Smooth muscle cell (in vitro differentiated cells): ENCODE data around the gene PTBP3. TPM values are rescaled to one million over a fixed set of nuclear protein-coding genes. Genes with fewer than 3 reads are reported as not detected.
A peak's percentile ranks its signal among the peaks of the same experiment; 100 is the strongest.

Experiments used
- DNase-seq: peaks from one replicate; lab custom pipeline; 2025; ENCODE audit not compliant: unreplicated experiment; lab: John Stamatoyannopoulos, UW
- H2AFZ ChIP-seq: fragments of 200-600 bp; sonication (generic); 2 replicates; pipeline ENCODE4 v1.6.0; 2016; ENCODE audit warnings: antibody characterized with exemption, low read depth, mild to moderate bottlenecking
- H3F3A ChIP-seq: fragments of 200-600 bp; sonication (generic); 2 replicates; pipeline ENCODE4 v1.6.0; 2017; ENCODE audit warnings: antibody characterized with exemption, low read depth
- H3K27ac ChIP-seq: fragments of 200-600 bp; sonication (generic); 2 replicates; pipeline ENCODE4 v1.5.1; 2016; ENCODE audit warnings: low read depth, mild to moderate bottlenecking
- H3K27me3 ChIP-seq: fragments of 200-600 bp; sonication (generic); 2 replicates; pipeline ENCODE4 v1.6.1; 2016; ENCODE audit warnings: low read depth, mild to moderate bottlenecking
- H3K36me3 ChIP-seq: fragments of 200-600 bp; sonication (generic); 2 replicates; pipeline ENCODE4 v1.5.1; 2016; ENCODE audit warnings: low read depth
- H3K4me1 ChIP-seq: fragments of 200-600 bp; sonication (generic); 2 replicates; pipeline ENCODE4 v1.5.1; 2016; ENCODE audit warnings: low read depth
- H3K4me2 ChIP-seq: fragments of 200-600 bp; sonication (generic); 2 replicates; pipeline ENCODE4 v1.6.0; 2016; ENCODE audit warnings: mild to moderate bottlenecking
- H3K4me3 ChIP-seq: fragments of 200-600 bp; sonication (generic); 2 replicates; pipeline ENCODE4 v1.5.1; 2016; ENCODE audit warnings: mild to moderate bottlenecking
- H3K79me2 ChIP-seq: fragments of 200-600 bp; sonication (generic); 2 replicates; pipeline ENCODE4 v1.6.0; 2016; ENCODE audit warnings: low read depth, mild to moderate bottlenecking
- H3K9ac ChIP-seq: fragments of 200-600 bp; sonication (generic); 2 replicates; pipeline ENCODE4 v1.6.0; 2016; ENCODE audit warnings: low read depth
- H3K9me3 ChIP-seq: fragments of 200-600 bp; sonication (generic); replicated peaks from 2 replicates; pipeline ENCODE4 v1.5.1; 2016; ENCODE audit warnings: low read depth
- H4K20me1 ChIP-seq: fragments of 200-600 bp; sonication (generic); 2 replicates; pipeline ENCODE4 v1.6.0; 2016; ENCODE audit warnings: low read depth
- CTCF ChIP-seq: fragments of 200-600 bp; sonication (generic); IDR thresholded peaks from 2 replicates; pipeline ENCODE4 v1.5.1; 2017; ENCODE audit warnings: borderline replicate concordance, mild to moderate bottlenecking, antibody characterized with exemption; ENCODE audit not compliant: insufficient read depth, poor library complexity, severe bottlenecking
- WGBS: methylation state at CpG from one replicate; pipeline ENCODE4 v1.1.7; 2016; ENCODE audit warnings: low lambda C conversion rate; 5-methylcytosine and 5-hydroxymethylcytosine counted together
- polyA plus RNA-seq: library from polyadenylated mRNA; unstranded; fragments of >200 nt; fragmentation: Nextera tagmentation; extraction: Ambion mirVana; gene quantifications from 2 replicates; pipeline ENCODE4 v1.2.1, GENCODE V29; 2016
- total RNA-seq: library from RNA; depleted of rRNA; stranded (reverse); fragments of >200 nt; gene quantifications from 2 replicates; pipeline ENCODE4 v1.2.3, GENCODE V29; 2014

Gene PTBP3
- total RNA-seq (51.5 and 53.2 TPM in 2 replicates), polyA plus RNA-seq (9.5 and 14.7 TPM in 2 replicates)

- Histone ChIP-seq H3K27me3 (no peaks in the 10 kb centered on the region), H3K9ac (peak within 1 kb of the TSS; percentile 88), H3K9me3 (no peaks in the 10 kb centered on the region), H3K27ac (peak within 1 kb of the TSS; percentile 89), H3K36me3 (no peaks in the 10 kb centered on the region), H3K4me3 (peak within 1 kb of the TSS; percentile 96), H3K79me2 (peaks cover 44% of the 10 kb centered on the region), H3K4me2 (peak within 1 kb of the TSS; percentile 94), H3K4me1 (peaks cover 27% of the 10 kb centered on the region), H4K20me1 (peaks cover 40% of the 10 kb centered on the region), H2AFZ (peak within 1 kb of the TSS; percentile 96), H3F3A (peaks cover 4% of the 10 kb centered on the region)
- TF ChIP-seq CTCF, result no peak
- DNase-seq, result peak; percentile 73
- WGBS, result 1% methylated on average over 77 of the region's 90 CpGs
Measured at GRCh38 chr9:112332977-112333638, at the start of gene PTBP3. Gene PTBP3, minus strand, starts transcription at chr9:112333619. Its CDS starts 35,754 bp downstream, at chr9:112297865.

- peaks cover 21% of the 10 kb centered on the region for H3K79me2 ChIP-seq
- H3K36me3 ChIP-seq, result no peaks in the 10 kb centered on the region
- no peak for TF ChIP-seq CTCF
- peaks cover 5% of the 10 kb centered on the region for H3F3A ChIP-seq
- H3K4me2 ChIP-seq, result peak overlapping the region; percentile 11
- H3K4me1 ChIP-seq, result peaks cover 14% of the 10 kb centered on the region
- 58% methylated on average over 11 of the region's 11 CpGs for WGBS
- H3K27me3 ChIP-seq, result no peaks in the 10 kb centered on the region
- H3K27ac ChIP-seq, result no peak overlapping the region
- no peak overlapping the region for H2AFZ ChIP-seq
- H3K9me3 ChIP-seq, result no peaks in the 10 kb centered on the region
- no peak overlapping the region for H3K9ac ChIP-seq
- peaks cover 36% of the 10 kb centered on the region for H4K20me1 ChIP-seq
- no peak for DNase-seq
- H3K4me3 ChIP-seq, result no peak overlapping the region
Measured at GRCh38 chr9:112382501-112383364, 49.3 kb upstream of the PTBP3 start.

GRCh38 chr9:112382066-112382465 is 48.6 kb upstream of the PTBP3 start:
- H3K9ac ChIP-seq, result no peak overlapping the region
- no peaks in the 10 kb centered on the region for H3K36me3 ChIP-seq
- peak overlapping the region; percentile 11 for H3K4me2 ChIP-seq
- WGBS, result 97% methylated on average over 7 of the region's 7 CpGs
- peaks cover 14% of the 10 kb centered on the region for H3K4me1 ChIP-seq
- peaks cover 5% of the 10 kb centered on the region for H3F3A ChIP-seq
- H3K4me3 ChIP-seq, result no peak overlapping the region
- peaks cover 20% of the 10 kb centered on the region for H3K79me2 ChIP-seq
- H3K9me3 ChIP-seq, result no peaks in the 10 kb centered on the region
- no peak for TF ChIP-seq CTCF
- H3K27me3 ChIP-seq, result no peaks in the 10 kb centered on the region
- no peak overlapping the region for H3K27ac ChIP-seq
- DNase-seq, result no peak
- peaks cover 30% of the 10 kb centered on the region for H4K20me1 ChIP-seq
- H2AFZ ChIP-seq, result no peak overlapping the region
